Measurements from ENCODE around the gene KIF2A.

DNA sequence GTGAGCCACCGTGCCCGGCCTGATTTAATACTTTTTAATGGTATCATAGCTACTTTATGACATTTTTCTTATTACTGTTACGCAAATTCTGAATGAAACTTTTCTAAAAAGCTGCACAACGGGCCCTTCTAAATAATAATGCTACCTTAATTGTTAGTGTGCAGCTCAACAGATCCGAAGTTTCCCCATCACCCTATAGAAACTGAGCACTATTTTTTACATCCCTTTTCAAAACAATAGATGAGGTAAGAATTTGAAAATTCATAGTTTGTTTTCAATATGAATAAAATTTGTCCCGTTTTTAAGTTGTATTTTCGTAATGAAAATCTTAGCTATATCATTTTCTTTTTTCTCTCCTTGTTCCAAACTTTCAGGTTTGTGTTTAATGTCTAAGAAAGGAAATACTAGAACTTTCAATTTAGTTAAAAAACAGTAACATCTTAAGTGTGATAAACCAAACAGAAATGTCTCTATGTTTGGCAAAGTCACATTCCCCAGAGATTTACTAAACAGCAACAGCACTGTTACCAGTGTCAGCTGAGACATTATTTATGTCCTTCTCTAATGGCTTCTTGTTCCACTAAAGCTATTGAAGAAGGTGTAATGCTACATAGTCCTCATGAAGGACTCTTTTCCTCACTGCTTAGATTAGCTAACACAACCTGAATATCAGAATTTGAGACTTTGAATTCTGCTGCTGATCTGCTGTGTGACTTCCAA is 22.9 kb downstream of the KIF2A start:
- TF ChIP-seq, protein P1, sequence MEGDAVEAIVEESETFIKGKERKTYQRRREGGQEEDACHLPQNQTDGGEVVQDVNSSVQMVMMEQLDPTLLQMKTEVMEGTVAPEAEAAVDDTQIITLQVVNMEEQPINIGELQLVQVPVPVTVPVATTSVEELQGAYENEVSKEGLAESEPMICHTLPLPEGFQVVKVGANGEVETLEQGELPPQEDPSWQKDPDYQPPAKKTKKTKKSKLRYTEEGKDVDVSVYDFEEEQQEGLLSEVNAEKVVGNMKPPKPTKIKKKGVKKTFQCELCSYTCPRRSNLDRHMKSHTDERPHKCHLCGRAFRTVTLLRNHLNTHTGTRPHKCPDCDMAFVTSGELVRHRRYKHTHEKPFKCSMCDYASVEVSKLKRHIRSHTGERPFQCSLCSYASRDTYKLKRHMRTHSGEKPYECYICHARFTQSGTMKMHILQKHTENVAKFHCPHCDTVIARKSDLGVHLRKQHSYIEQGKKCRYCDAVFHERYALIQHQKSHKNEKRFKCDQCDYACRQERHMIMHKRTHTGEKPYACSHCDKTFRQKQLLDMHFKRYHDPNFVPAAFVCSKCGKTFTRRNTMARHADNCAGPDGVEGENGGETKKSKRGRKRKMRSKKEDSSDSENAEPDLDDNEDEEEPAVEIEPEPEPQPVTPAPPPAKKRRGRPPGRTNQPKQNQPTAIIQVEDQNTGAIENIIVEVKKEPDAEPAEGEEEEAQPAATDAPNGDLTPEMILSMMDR (IDR thresholded peaks at IDR 0.05 in 8 of 11, conservative IDR thresholded peaks at IDR 0.05 in 3 of 11) = no peak
- TF ChIP-seq POLR2A (IDR thresholded peaks at IDR 0.05) = no peak
